ENCODE results near the gene HS3ST4.

- TF ChIP-seq POLR2A (IDR thresholded peaks at IDR 0.05) (no peak), POLR2AphosphoS5 (IDR thresholded peaks at IDR 0.05) (no peak)
These were observed 201.6 kb downstream of the HS3ST4 start for GRCh38 chr16:25893332-25893731.

Data from stomach (tissue), 4 donors.